Activated naive CD4-positive, alpha-beta T cell (primary cell): ENCODE results near the gene SULT1C2.
"Not testable (repeated sequence)": the region's sequence is repeated elsewhere in the genome, so short reads cannot be mapped to it uniquely, and the experiment has no call there.

Experiments used
- DNase-seq, 4 experiments: peaks; one replicate each; lab custom pipeline; 2025; lab: John Stamatoyannopoulos, UW

SULT1C2 gene

DNA sequence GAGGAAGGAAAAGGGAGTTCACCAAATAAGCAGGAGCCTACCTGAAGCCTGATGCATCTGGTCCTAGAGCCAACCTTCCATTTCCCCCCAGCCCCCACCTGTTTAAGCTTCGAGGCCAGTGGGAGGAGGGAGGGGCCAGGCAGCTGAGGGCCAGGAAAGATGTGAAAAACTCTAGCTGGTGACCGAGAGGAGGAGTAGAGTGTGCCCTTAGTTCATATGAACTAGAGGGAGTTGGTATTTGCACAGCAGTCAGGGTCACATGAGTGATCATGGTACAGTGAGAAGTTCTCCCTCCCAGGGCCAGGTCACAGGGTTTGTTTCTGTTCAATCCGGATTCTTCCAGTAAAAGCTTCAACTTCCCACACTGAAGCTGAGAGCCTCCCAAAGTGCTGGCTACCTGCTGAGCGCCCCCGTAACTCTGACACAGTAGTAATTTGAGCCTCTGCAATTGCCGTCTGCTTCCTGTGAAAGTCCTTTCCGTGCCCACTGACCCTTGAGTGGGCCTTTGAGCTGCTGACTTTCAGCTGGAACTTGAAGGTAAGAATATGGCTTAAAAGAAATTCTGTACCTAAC, at the start of gene SULT1C2:
Gene SULT1C2 (plus strand): TSS at position 362 of the 573 bp plus-strand sequence. CDS start 4,773 bp downstream, outside the sequence.
- no peak for DNase-seq

DNA sequence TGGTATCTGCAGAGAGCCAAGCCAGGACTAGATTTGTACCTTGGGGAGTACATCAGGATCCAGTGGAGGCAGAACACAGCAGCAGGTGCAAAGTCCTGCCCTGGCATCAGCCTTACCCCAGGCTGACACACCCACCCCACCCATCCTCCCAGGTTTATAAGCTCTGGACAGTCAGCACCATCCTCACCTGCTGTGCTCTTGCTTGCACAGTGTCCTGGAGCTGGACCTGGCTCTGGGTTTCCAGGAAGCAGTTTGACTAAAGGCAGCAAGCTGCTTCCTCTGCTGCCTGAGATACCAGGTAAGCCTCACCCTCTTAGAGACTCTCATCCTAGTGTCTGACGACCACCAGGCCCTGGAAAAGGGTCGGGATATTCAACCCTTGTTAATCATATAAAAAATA, 48.9 kb upstream of the SULT1C2 start, which contains the start of gene SULT1C3:
Gene SULT1C3 (plus strand): TSS at position 183 of the 400 bp plus-strand sequence. CDS start 7,227 bp downstream, outside the sequence.
- no peak for DNase-seq

DNA sequence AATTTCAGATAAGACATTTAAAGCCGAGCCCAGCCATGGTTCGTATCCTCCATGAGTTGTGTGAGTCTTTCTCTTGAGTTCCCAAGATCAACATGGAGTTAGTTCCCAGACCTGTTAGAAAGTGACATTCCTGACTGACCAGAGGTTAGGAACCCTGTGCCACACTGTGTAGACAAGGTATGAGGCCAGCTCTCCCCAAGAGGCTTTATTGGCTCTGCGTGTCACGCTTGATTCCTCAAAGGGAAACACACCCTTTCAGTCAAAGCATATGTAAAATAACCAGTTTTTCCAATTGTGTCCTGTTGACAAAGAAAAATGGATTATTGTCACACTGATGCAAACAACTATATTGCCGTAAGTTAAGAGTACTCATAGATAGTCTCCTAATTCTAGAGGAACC, 47.7 kb upstream of the SULT1C2 start:
- DNase-seq = no peak

DNA sequence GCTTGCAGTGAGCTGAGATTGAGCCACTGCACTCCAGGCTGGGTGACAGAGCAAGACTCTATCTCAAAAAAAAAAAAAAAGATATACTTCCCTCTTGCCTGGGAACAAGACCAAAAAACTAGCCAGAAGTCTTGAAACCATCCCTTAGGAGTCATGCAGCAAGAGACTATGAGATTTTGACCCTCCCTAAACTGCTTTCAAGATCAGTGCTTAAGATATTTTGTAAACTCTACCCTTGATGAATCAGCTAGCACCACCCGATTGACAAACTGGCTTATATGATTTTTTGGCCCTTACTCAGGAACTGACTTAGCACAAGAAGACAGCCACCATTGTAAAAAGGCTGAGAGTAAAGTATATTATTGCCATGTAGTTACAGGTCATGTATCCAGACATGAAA, 45.1 kb upstream of the SULT1C2 start:
- no peak for DNase-seq

DNA sequence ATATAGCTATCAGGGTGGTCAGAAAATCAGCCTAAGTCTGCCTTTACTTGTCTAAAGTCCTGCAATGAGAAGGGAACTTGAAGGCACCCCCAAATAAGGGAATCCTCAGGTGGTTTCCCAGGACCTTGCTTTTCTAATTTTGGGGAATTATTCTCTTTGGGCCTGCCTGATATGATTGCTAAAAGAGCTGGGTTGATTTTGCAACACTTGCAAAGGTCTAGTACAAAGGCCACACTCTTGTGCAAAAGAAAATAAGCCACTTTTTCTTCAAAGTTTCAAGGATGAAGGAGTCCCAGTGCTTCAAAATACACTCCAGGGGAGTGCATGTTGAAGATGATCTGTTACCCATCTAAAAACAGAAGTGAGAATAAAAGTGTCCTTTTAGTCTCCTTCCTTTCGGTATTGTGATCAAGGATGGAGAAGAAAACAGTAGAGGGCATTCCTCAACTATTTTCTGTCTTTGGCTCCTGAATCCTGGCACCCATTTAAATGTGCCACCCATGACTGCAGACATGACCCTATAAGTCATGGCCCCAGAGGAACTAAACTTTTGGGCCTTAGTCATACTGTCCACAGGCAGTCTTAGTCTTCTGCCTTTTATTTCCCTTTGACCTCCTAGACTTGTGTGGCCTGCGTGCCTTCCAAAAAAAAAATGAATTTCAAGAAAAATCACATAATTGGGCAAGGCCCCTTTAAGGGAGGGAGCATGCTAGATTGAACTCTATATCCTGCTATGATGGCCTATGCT, 43.9 kb upstream of the SULT1C2 start:
- DNase-seq = no peak

DNA sequence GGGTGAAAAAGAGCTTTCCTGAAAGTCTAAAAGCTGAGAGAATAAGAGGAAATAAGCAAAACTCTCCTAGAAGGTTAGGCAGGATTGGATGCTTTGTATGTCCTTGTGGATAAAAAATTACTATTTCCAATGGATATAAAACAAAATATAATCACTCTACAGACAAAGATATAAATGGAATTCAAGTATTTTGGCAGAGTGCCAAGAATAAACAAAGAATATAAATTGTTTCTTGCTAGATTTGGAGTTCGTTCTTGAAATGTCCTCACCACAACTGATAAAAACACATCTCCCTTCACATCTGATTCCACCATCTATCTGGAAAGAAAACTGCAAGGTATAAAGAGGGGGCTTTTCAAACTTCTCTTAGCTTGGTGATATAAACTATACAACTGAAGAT, 35.6 kb upstream of the SULT1C2 start:
- DNase-seq = no peak

DNA sequence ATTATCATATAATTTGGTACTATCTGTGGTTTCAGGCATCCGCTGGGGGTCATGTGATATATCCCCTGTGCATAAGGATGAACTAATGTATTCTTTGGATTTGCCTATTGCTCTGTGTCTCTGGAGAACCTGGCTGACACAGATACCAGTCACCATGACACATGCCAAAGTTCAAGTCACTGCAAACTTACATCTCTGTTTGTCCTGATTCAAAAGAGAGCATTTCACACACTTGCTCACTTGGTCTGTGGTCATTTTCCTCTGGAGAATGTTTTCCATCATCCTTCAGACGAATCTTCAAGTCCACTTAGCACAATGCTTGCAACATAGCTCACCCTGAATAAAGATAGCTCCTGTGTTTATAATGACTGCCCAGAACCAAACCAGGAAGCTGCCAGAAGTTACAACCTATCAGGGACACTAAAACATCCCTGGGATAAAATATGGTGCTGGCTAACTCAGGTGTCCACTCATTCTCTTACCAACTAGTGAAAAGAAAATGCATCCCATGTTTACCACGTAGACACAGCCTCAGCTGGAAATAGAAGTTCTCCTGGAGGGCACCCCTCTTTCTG, 30.9 kb upstream of the SULT1C2 start:
- no peak for DNase-seq

DNA sequence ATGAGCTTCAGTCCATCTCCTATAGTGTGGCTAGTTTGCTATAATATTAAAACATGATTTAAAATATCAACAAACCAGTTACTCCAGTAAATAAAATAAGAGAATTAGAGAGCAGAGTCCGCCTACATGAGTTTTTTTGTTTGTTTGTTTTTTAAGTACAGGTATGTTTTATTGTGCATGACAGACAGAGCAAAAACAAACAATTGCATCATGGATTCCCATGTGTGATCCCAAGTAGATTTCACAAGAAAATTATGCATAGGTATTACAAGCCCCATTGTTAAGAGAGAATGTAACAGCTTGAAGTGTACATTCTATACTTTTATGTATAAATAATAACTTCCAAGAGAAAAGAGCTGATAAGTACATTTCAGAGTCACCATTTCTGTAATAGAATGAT, 27.9 kb upstream of the SULT1C2 start:
- DNase-seq = no peak

DNA sequence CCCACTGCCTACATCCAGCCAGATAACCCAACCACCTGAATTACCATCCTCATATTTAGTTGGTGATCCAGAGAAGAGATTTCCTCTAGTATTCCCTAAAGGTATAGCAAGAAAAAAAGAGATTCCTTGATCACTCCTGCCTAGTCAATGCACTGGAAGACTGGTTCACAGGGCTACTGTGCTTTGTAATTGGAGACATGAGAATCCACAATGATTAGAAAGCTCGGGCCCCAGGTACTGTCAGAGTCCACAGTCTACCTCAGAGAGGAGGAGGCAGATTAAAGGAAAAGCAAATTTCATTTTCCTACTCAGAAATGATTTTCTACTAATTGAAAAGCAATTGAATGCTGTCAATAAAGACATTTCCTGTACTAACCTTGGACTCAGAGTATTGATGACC, 26.7 kb upstream of the SULT1C2 start:
- no peak for DNase-seq

DNA sequence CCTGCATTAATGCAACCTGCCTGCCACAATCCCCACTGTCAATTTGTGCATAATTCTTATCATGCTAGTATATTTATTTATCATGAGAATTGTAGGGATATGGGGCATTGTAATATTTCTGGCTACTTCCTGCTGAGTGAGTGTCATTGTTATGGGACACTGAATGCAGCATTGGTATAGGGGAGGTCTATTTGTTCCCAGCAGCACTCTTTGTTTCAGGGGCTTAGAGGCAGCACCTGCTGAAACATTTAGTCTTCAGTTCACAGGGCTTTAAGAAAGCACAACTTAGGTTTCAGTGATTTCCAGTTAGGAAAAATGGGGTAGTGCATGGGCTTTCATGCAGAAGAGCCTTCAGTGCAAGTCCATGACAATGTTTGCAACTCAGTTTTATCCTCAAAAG, 25.3 kb upstream of the SULT1C2 start:
- no peak for DNase-seq

DNA sequence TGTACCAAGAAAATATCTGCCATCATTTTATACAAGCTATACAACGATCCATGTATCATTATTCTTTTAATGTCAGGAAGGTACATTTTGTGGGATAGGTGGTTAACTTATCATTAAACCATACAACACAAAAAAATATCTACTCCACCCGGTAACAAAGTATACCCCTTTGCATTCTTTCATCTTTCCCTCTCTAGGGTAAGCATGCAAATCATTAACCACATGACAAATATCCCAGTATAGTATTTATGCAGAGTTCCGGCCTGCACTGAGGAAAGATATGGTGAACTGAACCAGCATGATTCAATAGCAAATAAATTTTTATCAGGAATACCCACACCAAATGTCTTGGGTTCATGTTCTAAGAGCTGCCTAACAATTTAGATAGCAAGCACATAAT, 22.5 kb upstream of the SULT1C2 start:
- DNase-seq = no peak

DNA sequence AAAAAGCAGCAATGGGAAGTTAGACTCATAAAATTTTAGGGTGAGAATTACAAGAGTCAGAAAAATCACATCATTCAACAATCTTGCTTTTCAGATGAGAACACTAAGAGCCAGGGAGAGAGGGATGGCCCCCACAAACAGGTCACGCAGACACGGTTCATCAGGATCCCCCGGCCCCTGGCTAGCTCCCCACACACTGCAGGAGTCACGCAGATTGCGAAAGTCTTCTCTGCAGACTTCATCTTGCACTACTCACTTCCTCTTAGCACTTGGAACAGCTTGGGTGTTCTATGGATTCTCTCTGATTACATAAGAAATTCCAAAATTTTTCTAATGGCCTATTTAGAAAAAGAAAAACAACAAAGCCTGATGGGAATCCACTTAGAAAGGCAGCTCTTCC, 21.6 kb upstream of the SULT1C2 start:
- DNase-seq = no peak

DNA sequence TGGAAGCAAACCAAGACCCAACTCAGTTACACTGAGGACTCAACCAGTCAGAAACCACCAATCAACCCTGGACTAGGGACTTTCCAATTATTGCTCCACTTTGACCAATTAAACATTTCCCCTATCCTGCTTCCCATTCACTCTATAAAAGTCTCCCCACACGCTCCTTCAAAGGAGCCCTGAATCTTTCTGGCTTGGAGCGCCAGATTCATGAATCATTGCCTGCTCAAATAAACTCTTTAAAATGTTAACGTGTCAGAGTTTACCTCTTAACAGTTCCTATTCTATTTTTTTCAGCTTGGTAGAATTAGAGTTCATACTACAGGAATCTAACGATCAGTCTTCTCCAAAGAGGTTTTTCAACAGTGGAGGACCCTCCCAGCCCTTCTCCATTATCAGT, 20.7 kb upstream of the SULT1C2 start:
- no peak for DNase-seq

DNA sequence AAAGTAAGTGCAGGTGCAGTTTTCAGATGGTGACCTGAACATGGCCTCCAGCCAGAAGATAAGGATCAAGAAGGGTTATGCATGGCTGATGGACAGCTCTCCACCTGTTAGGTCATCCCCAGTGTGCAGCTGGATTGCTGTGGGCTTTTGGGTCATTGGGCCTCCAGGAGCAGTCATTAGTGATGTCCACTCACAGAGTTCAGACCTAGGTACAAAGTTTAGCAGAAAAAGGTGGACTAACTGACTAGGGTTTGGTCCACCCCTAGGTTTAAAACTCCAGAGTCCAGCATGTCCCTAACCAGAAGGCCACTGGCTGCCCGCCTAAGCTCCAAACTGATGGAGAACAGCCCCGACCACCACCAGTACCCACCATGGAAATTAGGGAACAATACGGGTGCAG, 18.3 kb upstream of the SULT1C2 start:
- DNase-seq = no peak

DNA sequence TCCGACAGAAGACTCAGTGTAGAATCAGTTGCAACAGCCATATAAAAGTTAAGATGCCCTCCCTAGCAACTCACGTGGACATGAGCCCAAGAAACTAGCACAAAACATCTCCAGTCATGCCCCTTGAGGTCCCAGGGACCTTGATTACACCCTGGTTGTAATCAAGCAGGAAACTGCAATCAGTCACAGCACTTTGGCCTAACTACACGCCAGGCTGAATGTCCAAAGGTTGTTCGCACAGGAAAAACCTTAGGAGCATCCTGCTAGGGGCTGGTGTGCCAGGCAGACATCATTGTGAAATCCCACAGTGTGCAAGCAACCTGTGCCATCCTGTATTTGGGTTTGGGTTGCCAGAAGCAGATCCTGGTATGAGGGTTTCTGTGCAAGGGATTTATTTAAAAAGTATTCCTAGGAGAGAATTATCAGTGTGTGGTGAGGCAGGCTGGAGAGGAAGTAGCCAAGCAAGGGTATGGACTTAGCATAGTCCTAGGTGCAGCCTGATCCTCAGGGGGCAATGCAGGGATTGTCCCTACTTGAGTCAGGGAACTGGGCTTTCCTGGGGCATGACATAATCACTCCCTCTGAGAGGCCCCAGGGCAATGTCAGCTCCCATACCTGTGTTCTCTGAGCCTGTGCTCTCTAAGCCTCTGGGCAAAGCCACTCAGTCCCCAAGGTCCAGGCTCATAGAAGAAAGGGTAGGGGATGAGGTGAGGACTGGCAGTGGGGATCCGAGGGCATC, 17.8 kb upstream of the SULT1C2 start:
- no peak for DNase-seq

DNA sequence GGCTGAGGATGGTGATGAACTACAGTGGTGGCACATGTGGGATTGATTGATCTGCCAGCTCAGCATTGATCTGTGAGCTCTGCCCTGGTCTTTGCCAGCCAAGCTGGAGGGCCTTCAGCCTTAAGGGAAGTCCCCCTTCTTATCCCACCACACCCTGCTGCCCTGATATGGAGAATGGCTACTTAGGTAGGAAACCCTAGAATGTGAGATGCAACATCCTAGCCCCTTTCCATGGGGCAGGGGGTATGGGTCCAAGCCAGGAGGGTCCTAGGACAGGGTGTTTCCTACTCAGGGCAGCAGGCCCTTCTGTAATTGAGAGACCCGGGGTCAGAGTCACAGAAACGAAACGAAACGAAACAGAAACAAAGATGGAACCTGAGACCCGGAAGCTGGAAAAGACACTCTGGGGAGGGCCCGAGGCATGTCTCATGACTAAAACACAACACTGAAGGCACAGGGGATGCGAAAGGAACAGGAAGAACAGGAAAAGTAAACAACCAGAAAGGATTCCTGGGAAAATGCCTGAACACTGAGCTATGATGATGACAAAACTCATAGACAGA, 16.9 kb upstream of the SULT1C2 start:
- no peak for DNase-seq

DNA sequence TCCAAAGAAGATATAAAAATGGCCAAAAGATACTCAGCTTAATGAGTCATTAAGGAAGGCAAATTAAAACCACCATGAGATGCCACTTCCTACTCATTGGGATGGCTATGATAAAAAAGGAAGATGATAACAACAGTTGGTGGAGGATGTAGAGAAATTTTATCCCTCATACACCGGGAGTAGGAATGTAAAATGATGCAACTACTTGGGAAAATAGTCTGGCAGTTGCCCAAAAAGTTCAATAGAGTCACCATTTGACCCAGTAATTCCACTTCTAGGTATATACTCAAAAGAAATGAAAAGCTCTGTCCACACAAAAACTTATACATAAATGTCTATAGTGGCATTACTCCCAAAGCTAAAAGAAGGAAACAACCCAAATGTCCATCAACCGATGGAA, 10.1 kb upstream of the SULT1C2 start:
- no peak for DNase-seq

DNA sequence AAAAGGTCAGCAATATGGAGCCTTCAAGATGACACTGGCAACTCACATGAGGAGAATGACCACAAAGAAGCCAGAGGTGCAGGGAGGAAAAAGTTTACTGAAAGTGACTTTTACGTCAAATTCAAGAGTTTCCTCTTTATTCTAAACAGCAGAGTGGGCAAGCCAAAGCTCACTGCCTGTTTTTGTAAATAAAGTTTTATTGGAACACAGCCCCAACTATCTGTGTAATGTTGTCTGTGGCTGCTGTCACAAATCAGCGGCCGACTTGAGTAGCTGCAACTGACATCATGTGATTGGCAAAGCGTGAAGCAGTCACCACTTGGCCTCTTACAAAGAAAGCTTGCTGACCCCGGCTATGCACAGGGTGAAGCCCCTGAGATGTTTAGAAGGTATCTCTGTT, 9.2 kb upstream of the SULT1C2 start:
- DNase-seq = no peak

DNA sequence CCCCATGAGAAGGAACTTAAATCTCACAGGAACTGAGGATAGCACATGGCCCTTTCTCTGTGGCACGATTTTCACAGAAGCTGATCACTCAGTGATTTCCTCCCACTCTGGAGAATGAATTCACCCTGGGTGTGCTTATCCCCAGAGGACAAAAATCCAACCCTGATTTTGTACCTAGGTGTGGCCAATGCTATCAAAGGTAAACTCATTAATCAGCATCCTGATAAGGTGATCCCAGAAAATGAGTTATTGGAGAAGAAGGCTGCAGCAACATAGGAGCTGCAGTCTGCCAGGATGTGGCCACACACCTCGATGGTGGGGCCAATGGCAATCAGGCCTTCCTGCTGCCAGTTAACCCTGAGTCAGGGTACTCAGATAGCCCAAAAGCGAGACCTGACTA, 8.2 kb upstream of the SULT1C2 start:
- DNase-seq = no peak

DNA sequence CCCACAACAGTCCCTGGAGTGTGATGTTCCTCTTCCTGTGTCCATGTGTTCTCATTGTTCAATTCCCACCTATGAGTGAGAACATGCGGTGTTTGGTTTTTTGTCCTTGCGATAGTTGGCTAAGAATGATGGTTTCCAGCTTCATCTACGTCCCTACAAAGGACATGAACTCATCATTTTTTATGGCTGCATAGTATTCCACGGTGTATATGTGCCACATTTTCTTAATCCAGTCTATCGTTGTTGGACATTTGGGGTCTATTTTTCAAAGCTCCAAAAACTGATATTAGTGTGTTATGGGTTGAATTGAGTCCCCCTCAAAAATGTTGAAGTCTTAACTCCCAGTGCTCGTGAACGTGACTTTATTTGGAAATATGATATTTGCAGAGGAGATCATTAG, 4.1 kb upstream of the SULT1C2 start:
- not testable (repeated sequence) for DNase-seq

DNA sequence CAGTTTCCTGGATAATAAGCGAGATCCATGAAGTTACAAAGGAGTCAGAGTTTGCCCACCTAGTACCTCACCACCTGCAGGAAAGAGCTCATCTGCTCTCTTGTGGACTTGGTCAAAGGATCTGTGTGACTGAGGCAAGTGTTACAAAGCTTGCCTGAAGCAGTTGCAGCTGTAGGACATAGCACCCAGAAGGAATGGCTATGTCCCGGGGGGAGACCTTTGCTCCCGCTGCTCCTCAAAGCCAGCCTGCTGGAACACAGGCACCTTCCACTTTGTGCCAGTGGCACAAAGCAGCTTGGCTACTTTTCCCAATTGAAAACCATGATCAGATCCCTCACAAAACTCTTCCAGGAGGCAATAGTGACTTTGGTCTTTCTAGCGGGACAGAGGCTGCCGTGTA, 3.1 kb upstream of the SULT1C2 start:
- DNase-seq = no peak

DNA sequence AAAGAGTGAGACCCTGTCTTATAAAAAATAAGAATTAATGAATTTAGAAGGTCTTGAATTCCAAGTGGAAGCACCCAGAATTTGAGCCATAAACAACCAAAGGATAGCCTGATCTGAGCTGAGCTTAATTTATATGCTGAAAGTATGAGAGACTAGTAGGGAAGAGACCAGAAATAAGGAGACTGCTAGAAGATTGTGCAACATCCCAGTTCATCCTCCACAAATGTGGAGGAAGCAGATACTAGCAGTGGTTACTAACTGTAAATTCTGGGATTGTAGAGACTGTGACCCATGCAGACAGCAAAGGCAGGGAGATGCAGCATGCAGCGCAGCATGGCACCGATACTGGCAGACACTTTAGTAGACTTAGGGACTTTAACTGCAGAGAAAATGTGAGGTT, 1.5 kb upstream of the SULT1C2 start:
- DNase-seq = no peak

DNA sequence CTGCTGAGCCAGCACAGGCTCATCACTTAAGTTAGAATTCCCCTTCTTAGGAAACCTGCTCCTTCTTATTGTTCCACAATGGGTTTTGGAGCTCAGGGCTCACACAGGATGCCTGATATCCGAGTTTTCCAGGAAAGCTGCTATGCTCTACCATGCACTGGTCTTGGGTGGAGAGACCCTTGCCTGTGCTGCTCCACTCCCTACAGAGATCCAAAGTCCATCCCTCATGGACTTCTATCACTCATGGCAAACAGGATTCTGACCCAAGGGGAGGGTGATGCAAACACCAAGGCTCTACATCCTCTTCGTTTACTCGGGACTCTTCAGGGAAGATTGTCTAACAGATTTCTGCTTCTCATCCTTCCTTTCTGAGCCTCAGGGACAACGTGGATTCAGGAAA, 5.2 kb downstream of the SULT1C2 start:
- DNase-seq = no peak
